ENCODE results near the gene CLIP3. TPM values are rescaled to one million over a fixed set of nuclear protein-coding genes. Genes with fewer than 3 reads are reported as not detected.

Gene CLIP3
- polyA plus RNA-seq, 2 donors: 2.8 to 7.3 TPM

GRCh38 chr19:36010402-36010801 lies 22.3 kb downstream of the CLIP3 start:
- no peak overlapping the region for H3K4me3 ChIP-seq (ENCODE audit: low read depth in 1 of 2, low read length in 2 of 2)

DNA sequence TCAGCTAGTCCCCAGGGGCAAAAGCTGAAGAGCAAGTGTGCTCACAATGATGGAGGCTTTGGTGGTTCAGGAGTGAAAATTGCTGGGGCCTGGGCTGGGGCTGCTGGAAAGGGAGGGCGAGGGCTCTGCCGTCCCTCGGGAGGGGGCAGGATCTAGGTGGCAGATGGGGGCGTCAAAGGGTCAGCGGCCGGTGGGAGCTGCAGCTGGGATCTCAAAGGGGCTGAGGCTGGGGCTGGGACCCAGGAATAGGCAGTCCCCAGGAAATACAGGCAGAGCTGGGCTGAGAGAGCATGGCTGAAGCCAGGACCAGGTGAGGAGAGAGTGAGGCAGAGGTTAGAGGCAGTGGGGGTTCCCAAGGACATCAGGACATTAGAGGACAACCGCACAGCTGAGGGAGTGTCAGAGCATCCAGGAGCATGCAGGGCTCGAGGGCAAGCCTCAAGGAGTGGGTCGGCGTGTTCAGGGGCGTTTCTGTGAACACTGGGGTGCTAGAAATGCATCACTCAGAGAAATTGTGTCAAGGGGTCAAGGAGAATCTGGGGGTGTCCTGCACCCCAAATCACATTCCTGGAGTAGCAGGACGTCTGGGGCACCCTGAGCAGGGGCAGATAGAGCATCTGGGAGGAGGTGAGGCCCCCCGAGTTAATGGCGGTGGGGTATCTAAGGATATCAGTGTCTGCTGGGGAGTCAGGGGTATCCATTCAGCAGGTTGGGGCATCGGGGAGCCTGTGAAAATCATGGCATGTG lies 22.9 kb downstream of the CLIP3 start:
- Histone ChIP-seq H3K27me3 (ENCODE audit: control insufficient read depth in 1 of 2, insufficient read depth in 2 of 2, low read length in 2 of 2) (no peaks in the 10 kb centered on the region), H3K4me3 (ENCODE audit: low read depth in 1 of 2, low read length in 2 of 2) (peak overlapping the region; percentile 36 to 54), H3K27ac (ENCODE audit: low read depth in 2 of 2, low read length in 1 of 2) (peak overlapping the region; percentile 43 to 75), H3K4me1 (ENCODE audit: control insufficient read depth in 2 of 2, insufficient read depth in 2 of 2, low read length in 1 of 2) (peaks cover 9 to 26% of the 10 kb centered on the region in 2 donors), H3K9me3 (ENCODE audit: control insufficient read depth in 2 of 2, insufficient read depth in 1 of 2, low read depth in 1 of 2, low read length in 1 of 2) (no peaks in the 10 kb centered on the region), H3K36me3 (ENCODE audit: control insufficient read depth in 2 of 2, insufficient read depth in 2 of 2, low read length in 1 of 2) (no peaks in the 10 kb centered on the region)
- WGBS, 2 donors: 50 to 52% methylated on average over 15 of the region's 15 CpGs

More at GRCh38 chr19:36010402-36010801, 22.3 kb downstream of the CLIP3 start:
- no peak overlapping the region for H3K27ac ChIP-seq (ENCODE audit: low read depth in 2 of 2, low read length in 1 of 2)
- H3K27me3 ChIP-seq (ENCODE audit: control insufficient read depth in 1 of 2, insufficient read depth in 2 of 2, low read length in 2 of 2): no peaks in the 10 kb centered on the region
- H3K4me1 ChIP-seq (ENCODE audit: control insufficient read depth in 2 of 2, insufficient read depth in 2 of 2, low read length in 1 of 2): peaks cover 9 to 28% of the 10 kb centered on the region in 2 donors
- H3K9me3 ChIP-seq (ENCODE audit: control insufficient read depth in 2 of 2, insufficient read depth in 1 of 2, low read depth in 1 of 2, low read length in 1 of 2): no peaks in the 10 kb centered on the region
- H3K36me3 ChIP-seq (ENCODE audit: control insufficient read depth in 2 of 2, insufficient read depth in 2 of 2, low read length in 1 of 2): no peaks in the 10 kb centered on the region
- WGBS, 2 donors: 93 to 94% methylated on average over 11 of the region's 11 CpGs

DNA sequence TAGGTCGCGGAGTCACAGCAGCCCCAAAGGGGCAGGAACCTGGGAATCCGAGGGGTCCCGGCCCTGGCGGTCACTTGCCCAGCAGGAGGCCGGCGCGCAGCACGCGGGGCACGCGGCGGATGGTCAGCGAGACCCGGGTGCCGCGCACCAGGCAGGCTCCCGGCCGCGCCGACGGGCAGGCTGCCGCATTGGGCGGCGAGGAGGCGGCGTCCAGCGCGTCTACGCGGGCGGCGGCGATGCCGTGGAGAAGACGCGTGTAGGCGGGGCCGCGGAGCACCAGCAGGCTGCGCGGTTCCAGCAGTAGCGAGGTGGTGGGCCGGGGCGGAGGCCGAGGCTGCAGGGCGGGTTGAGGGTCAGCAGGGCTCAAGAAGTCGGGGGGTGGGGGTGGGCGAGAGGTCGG lies 23.5 kb downstream of the CLIP3 start:
- Histone ChIP-seq H3K4me1 (ENCODE audit: control insufficient read depth in 2 of 2, insufficient read depth in 2 of 2, low read length in 1 of 2) (peaks cover 9 to 23% of the 10 kb centered on the region in 2 donors), H3K4me3 (ENCODE audit: low read depth in 1 of 2, low read length in 2 of 2) (peak overlapping the region; percentile 36 to 54), H3K27ac (ENCODE audit: low read depth in 2 of 2, low read length in 1 of 2) (peak overlapping the region; percentile 55 to 75), H3K27me3 (ENCODE audit: control insufficient read depth in 1 of 2, insufficient read depth in 2 of 2, low read length in 2 of 2) (no peaks in the 10 kb centered on the region), H3K9me3 (ENCODE audit: control insufficient read depth in 2 of 2, insufficient read depth in 1 of 2, low read depth in 1 of 2, low read length in 1 of 2) (no peaks in the 10 kb centered on the region), H3K36me3 (ENCODE audit: control insufficient read depth in 2 of 2, insufficient read depth in 2 of 2, low read length in 1 of 2) (no peaks in the 10 kb centered on the region)
- WGBS, 2 donors: 1 to 2% methylated on average over 39 to 50 of the region's 50 CpGs

GRCh38 chr19:36008336-36008978 lies 24.2 kb downstream of the CLIP3 start, which contains the start of gene SYNE4:
Gene SYNE4, minus strand, starts transcription at chr19:36008813. Its CDS starts 132 bp downstream, at chr19:36008681.
- WGBS, 2 donors: 35 to 42% methylated on average over 19 of the region's 19 CpGs
- Histone ChIP-seq H3K4me3 (ENCODE audit: low read depth in 1 of 2, low read length in 2 of 2) (peak within 1 kb of the TSS; percentile 36 to 54), H3K27me3 (ENCODE audit: control insufficient read depth in 1 of 2, insufficient read depth in 2 of 2, low read length in 2 of 2) (no peaks in the 10 kb centered on the region), H3K27ac (ENCODE audit: low read depth in 2 of 2, low read length in 1 of 2) (peak within 1 kb of the TSS; percentile 55 to 75), H3K36me3 (ENCODE audit: control insufficient read depth in 2 of 2, insufficient read depth in 2 of 2, low read length in 1 of 2) (no peaks in the 10 kb centered on the region), H3K4me1 (ENCODE audit: control insufficient read depth in 2 of 2, insufficient read depth in 2 of 2, low read length in 1 of 2) (peaks cover 9 to 20% of the 10 kb centered on the region in 2 donors), H3K9me3 (ENCODE audit: control insufficient read depth in 2 of 2, insufficient read depth in 1 of 2, low read depth in 1 of 2, low read length in 1 of 2) (no peaks in the 10 kb centered on the region)

DNA sequence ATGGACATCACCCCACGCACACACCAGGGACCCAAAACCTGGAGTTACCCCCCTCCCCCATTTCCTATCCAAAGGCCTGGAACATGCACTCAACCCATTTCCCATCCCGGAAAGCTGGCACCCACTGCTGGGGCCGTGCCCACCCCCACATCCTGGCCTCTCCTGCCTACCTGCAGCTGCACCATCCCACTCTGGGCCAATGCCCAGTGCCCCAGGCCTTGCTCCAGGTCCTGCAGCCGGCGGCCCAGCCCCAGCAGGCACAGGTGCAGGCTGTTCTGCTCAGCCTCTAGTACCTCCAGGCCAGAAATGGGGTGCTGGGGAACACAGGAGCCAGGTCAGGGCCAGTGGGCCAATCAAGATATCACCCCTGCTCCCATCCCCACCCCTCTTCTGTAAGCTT lies 25.7 kb downstream of the CLIP3 start:
- no peak overlapping the region for H3K27ac ChIP-seq (ENCODE audit: low read depth in 2 of 2, low read length in 1 of 2)
- no peaks in the 10 kb centered on the region for H3K36me3 ChIP-seq (ENCODE audit: control insufficient read depth in 2 of 2, insufficient read depth in 2 of 2, low read length in 1 of 2)
- peaks cover 5 to 15% of the 10 kb centered on the region in 2 donors for H3K4me1 ChIP-seq (ENCODE audit: control insufficient read depth in 2 of 2, insufficient read depth in 2 of 2, low read length in 1 of 2)
- no peak overlapping the region for H3K4me3 ChIP-seq (ENCODE audit: low read depth in 1 of 2, low read length in 2 of 2)
- H3K9me3 ChIP-seq (ENCODE audit: control insufficient read depth in 2 of 2, insufficient read depth in 1 of 2, low read depth in 1 of 2, low read length in 1 of 2): no peaks in the 10 kb centered on the region
- WGBS, 2 donors: 68 to 87% methylated on average over 5 of the region's 5 CpGs
- H3K27me3 ChIP-seq (ENCODE audit: control insufficient read depth in 1 of 2, insufficient read depth in 2 of 2, low read length in 2 of 2): no peaks in the 10 kb centered on the region

DNA sequence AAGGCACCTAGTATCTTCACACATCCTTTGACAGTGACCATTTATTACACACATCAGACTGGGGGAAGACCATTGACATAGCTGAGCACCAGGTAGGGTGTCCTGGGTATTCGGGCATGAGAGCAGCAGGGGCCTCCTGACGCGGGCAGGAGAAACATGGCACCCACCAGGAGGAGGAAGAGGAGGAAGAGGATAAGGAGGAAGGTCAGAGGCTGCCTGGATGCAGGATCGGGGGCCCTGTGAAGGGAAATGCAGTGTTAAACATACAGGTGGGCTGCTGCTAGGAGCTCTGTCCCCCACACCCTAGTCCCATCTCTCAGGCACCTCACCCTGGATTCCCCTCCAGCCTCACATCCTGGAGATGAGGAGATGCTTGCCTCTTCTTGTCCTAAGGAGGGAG lies 29.4 kb downstream of the CLIP3 start:
- Histone ChIP-seq H3K27me3 (ENCODE audit: control insufficient read depth in 1 of 2, insufficient read depth in 2 of 2, low read length in 2 of 2) (no peaks in the 10 kb centered on the region), H3K4me3 (ENCODE audit: low read depth in 1 of 2, low read length in 2 of 2) (no peak overlapping the region), H3K9me3 (ENCODE audit: control insufficient read depth in 2 of 2, insufficient read depth in 1 of 2, low read depth in 1 of 2, low read length in 1 of 2) (no peaks in the 10 kb centered on the region), H3K4me1 (ENCODE audit: control insufficient read depth in 2 of 2, insufficient read depth in 2 of 2, low read length in 1 of 2) (peaks cover 0 to 7% of the 10 kb centered on the region in 2 donors), H3K36me3 (ENCODE audit: control insufficient read depth in 2 of 2, insufficient read depth in 2 of 2, low read length in 1 of 2) (peaks cover 0 to 1% of the 10 kb centered on the region in 2 donors), H3K27ac (ENCODE audit: low read depth in 2 of 2, low read length in 1 of 2) (no peak overlapping the region)
- 93 to 95% methylated on average over 4 of the region's 4 CpGs for WGBS, 2 donors

GRCh38 chr19:36001605-36002004 lies 31.1 kb downstream of the CLIP3 start:
- no peaks in the 10 kb centered on the region for H3K9me3 ChIP-seq (ENCODE audit: control insufficient read depth in 2 of 2, insufficient read depth in 1 of 2, low read depth in 1 of 2, low read length in 1 of 2)
- H3K4me3 ChIP-seq (ENCODE audit: low read depth in 1 of 2, low read length in 2 of 2): no peak overlapping the region
- peaks cover 0 to 3% of the 10 kb centered on the region in 2 donors for H3K36me3 ChIP-seq (ENCODE audit: control insufficient read depth in 2 of 2, insufficient read depth in 2 of 2, low read length in 1 of 2)
- H3K4me1 ChIP-seq (ENCODE audit: control insufficient read depth in 2 of 2, insufficient read depth in 2 of 2, low read length in 1 of 2): peaks cover 0 to 4% of the 10 kb centered on the region in 2 donors
- WGBS, 2 donors: 97 to 99% methylated on average over 3 of the region's 3 CpGs
- no peak overlapping the region for H3K27ac ChIP-seq (ENCODE audit: low read depth in 2 of 2, low read length in 1 of 2)
- H3K27me3 ChIP-seq (ENCODE audit: control insufficient read depth in 1 of 2, insufficient read depth in 2 of 2, low read length in 2 of 2): no peaks in the 10 kb centered on the region

DNA sequence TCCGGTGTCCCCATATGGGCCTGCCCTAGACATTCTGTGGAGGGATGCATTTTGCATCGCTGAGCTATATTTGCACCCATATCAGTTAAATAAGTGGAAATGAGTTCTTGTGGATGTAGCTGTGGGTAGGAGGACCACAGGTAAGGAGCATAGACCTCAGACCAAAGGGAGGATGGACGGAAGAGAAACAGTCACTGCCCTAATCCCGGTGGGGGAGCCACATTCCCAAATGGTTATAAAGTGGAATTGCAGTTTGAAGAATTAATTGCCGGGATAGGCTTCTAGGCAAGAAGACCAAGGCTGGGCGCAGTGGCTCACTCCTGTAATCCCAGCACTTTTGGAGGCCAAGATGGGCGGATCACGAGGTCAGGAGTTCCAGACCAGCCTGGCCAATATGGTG lies 35.9 kb downstream of the CLIP3 start:
- Histone ChIP-seq H3K4me1 (ENCODE audit: control insufficient read depth in 2 of 2, insufficient read depth in 2 of 2, low read length in 1 of 2) (peaks cover 3 to 10% of the 10 kb centered on the region in 2 donors), H3K9me3 (ENCODE audit: control insufficient read depth in 2 of 2, insufficient read depth in 1 of 2, low read depth in 1 of 2, low read length in 1 of 2) (no peaks in the 10 kb centered on the region), H3K27me3 (ENCODE audit: control insufficient read depth in 1 of 2, insufficient read depth in 2 of 2, low read length in 2 of 2) (no peaks in the 10 kb centered on the region), H3K36me3 (ENCODE audit: control insufficient read depth in 2 of 2, insufficient read depth in 2 of 2, low read length in 1 of 2) (peaks cover 0 to 3% of the 10 kb centered on the region in 2 donors), H3K4me3 (ENCODE audit: low read depth in 1 of 2, low read length in 2 of 2) (no peak overlapping the region), H3K27ac (ENCODE audit: low read depth in 2 of 2, low read length in 1 of 2) (no peak overlapping the region)
- 88 to 92% methylated on average over 8 of the region's 8 CpGs for WGBS, 2 donors

GRCh38 chr19:35995048-35995993 lies 37.4 kb downstream of the CLIP3 start, which contains the start of gene SDHAF1:
Gene SDHAF1, plus strand, starts transcription at chr19:35995188. Its CDS starts 87 bp downstream, at chr19:35995275.
- Histone ChIP-seq H3K4me1 (ENCODE audit: control insufficient read depth in 2 of 2, insufficient read depth in 2 of 2, low read length in 1 of 2) (peaks cover 3 to 10% of the 10 kb centered on the region in 2 donors), H3K9me3 (ENCODE audit: control insufficient read depth in 2 of 2, insufficient read depth in 1 of 2, low read depth in 1 of 2, low read length in 1 of 2) (no peaks in the 10 kb centered on the region), H3K36me3 (ENCODE audit: control insufficient read depth in 2 of 2, insufficient read depth in 2 of 2, low read length in 1 of 2) (peaks cover 0 to 3% of the 10 kb centered on the region in 2 donors), H3K27ac (ENCODE audit: low read depth in 2 of 2, low read length in 1 of 2) (peak within 1 kb of the TSS; percentile 77 to 82), H3K4me3 (ENCODE audit: low read depth in 1 of 2, low read length in 2 of 2) (peak within 1 kb of the TSS; percentile 87 to 95), H3K27me3 (ENCODE audit: control insufficient read depth in 1 of 2, insufficient read depth in 2 of 2, low read length in 2 of 2) (no peaks in the 10 kb centered on the region)
- WGBS, 2 donors: 0 to 1% methylated on average over 88 to 97 of the region's 97 CpGs

Measured in esophagus (tissue), 2 donors.